ENCODE measurements around the gene IL18RAP. TPM values are rescaled to one million over a fixed set of nuclear protein-coding genes. Genes with fewer than 3 reads are reported as not detected.

Gene IL18RAP
- total RNA-seq, 1 donor, result not detected

DNA sequence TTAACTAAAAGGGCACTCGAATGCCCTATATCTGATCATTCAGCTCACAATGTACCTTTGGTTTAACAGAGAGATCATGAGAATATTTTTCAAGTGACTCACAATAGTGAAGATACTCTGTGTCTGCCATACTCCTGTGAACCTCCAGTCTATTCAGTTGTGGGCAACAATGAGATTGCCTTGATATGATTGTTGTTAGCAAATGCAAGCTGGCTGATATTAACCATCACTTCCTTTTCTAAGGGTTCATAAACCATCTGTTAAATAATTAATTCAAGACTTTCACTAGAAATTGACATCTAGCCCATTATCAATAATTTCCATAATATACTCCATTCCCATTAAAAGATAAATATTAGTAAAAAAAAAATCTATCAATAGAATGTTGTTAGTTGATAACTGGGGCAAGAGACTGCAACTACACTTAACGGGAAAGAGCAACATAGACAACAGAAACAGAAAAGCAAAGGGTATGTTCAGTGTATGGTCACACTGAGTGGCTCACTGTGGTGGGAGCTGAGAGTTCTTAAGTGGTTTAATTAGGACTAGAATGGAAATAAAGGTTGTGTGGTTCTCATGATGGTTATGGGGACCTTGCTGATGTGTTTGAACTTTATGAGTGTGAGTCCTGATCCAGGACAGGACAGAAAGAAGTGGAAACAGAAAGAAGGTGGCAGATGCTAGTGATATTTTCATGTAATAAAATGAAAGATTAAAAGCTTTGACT lies 11.9 kb downstream of the IL18RAP start:
- H3K79me2 ChIP-seq (ENCODE audit: insufficient read depth, low read length), result no peaks in the 10 kb centered on the region
- H3K4me3 ChIP-seq (ENCODE audit: insufficient read depth, low read length), result no peak overlapping the region
- TF ChIP-seq, protein P1, sequence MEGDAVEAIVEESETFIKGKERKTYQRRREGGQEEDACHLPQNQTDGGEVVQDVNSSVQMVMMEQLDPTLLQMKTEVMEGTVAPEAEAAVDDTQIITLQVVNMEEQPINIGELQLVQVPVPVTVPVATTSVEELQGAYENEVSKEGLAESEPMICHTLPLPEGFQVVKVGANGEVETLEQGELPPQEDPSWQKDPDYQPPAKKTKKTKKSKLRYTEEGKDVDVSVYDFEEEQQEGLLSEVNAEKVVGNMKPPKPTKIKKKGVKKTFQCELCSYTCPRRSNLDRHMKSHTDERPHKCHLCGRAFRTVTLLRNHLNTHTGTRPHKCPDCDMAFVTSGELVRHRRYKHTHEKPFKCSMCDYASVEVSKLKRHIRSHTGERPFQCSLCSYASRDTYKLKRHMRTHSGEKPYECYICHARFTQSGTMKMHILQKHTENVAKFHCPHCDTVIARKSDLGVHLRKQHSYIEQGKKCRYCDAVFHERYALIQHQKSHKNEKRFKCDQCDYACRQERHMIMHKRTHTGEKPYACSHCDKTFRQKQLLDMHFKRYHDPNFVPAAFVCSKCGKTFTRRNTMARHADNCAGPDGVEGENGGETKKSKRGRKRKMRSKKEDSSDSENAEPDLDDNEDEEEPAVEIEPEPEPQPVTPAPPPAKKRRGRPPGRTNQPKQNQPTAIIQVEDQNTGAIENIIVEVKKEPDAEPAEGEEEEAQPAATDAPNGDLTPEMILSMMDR (IDR thresholded peaks at IDR 0.05; ENCODE audit: extremely low read depth, low read depth, low read length), result no peak

DNA sequence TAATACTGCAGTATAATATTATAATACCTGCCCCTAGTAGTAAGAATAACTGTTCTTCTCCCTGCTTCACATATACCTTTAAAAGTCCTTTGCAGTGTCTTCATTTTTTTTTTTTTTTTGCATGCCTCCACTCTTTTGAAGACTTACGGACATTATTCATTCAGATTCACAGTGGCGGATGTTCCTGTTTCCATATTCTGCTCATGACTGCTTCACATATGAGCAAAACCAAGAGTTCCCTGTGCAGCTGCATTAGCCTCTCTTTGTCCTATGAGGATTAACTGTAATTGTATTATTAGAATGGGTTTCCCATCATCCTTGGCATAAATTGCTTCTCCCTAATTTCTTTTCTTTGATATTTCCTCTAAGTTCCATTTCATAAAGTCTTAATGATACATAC lies 12.8 kb downstream of the IL18RAP start:
- no peak overlapping the region for H3K4me2 ChIP-seq (ENCODE audit: insufficient read depth, low read length)
- H3K27me3 ChIP-seq (ENCODE audit: insufficient read depth, low read length), result no peaks in the 10 kb centered on the region

More for the DNA sequence above, 11.9 kb downstream of the IL18RAP start:
- no peaks in the 10 kb centered on the region for H3K9me3 ChIP-seq (ENCODE audit: low read depth, low read length)
- no peak for DNase-seq (ENCODE audit: insufficient read length, low spot score, missing footprints)
- H2AFZ ChIP-seq (ENCODE audit: low read length), result no peak overlapping the region
- H3K4me1 ChIP-seq (ENCODE audit: insufficient read depth, low read length), result no peaks in the 10 kb centered on the region
- no peaks in the 10 kb centered on the region for H4K20me1 ChIP-seq (ENCODE audit: insufficient read depth, low read length)
- no peaks in the 10 kb centered on the region for H3K36me3 ChIP-seq (ENCODE audit: insufficient read depth, low read length)
- H3K27me3 ChIP-seq (ENCODE audit: insufficient read depth, low read length), result no peaks in the 10 kb centered on the region
- H3K4me2 ChIP-seq (ENCODE audit: insufficient read depth, low read length), result no peak overlapping the region
- H3K27ac ChIP-seq (ENCODE audit: low read depth, low read length), result no peak overlapping the region

DNA sequence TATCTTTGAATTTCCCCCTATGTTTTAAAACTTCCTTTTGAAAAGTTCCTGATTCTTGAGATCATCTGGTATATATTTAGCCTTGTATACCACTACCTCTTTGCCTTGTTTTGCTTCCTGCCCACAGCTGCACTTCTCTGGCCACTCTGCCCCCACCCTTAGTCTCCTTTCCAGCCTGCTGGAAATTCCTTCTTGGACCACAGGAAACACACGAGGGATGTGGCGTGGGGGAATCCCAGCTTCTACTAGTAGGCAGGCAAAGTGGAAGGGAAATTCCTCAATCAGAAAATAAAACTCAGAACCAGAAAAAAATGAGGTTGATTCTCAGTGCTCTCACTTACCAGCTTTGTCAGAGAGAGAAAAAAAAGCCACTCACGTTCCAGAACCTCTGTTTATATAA lies 13.4 kb downstream of the IL18RAP start:
- no peak overlapping the region for H2AFZ ChIP-seq (ENCODE audit: low read length)
- H4K20me1 ChIP-seq (ENCODE audit: insufficient read depth, low read length), result no peaks in the 10 kb centered on the region
- no peaks in the 10 kb centered on the region for H3K9me3 ChIP-seq (ENCODE audit: low read depth, low read length)
- no peaks in the 10 kb centered on the region for H3K36me3 ChIP-seq (ENCODE audit: insufficient read depth, low read length)
- no peaks in the 10 kb centered on the region for H3K4me1 ChIP-seq (ENCODE audit: insufficient read depth, low read length)
- no peaks in the 10 kb centered on the region for H3K79me2 ChIP-seq (ENCODE audit: insufficient read depth, low read length)
- H3K27me3 ChIP-seq (ENCODE audit: insufficient read depth, low read length), result no peaks in the 10 kb centered on the region
- no peak overlapping the region for H3K4me3 ChIP-seq (ENCODE audit: insufficient read depth, low read length)
- no peak for DNase-seq (ENCODE audit: insufficient read length, low spot score, missing footprints)
- TF ChIP-seq, protein P1 (IDR thresholded peaks at IDR 0.05; ENCODE audit: extremely low read depth, low read depth, low read length), result no peak
- no peak overlapping the region for H3K27ac ChIP-seq (ENCODE audit: low read depth, low read length)
- H3K4me2 ChIP-seq (ENCODE audit: insufficient read depth, low read length), result no peak overlapping the region

More for the DNA sequence above, 12.8 kb downstream of the IL18RAP start:
- Histone ChIP-seq H3K4me3 (ENCODE audit: insufficient read depth, low read length) (no peak overlapping the region), H3K27ac (ENCODE audit: low read depth, low read length) (no peak overlapping the region), H3K9me3 (ENCODE audit: low read depth, low read length) (no peaks in the 10 kb centered on the region), H2AFZ (ENCODE audit: low read length) (no peak overlapping the region), H3K79me2 (ENCODE audit: insufficient read depth, low read length) (no peaks in the 10 kb centered on the region), H3K36me3 (ENCODE audit: insufficient read depth, low read length) (no peaks in the 10 kb centered on the region), H3K4me1 (ENCODE audit: insufficient read depth, low read length) (no peaks in the 10 kb centered on the region), H4K20me1 (ENCODE audit: insufficient read depth, low read length) (no peaks in the 10 kb centered on the region)
- DNase-seq (ENCODE audit: insufficient read length, low spot score, missing footprints), result no peak
- TF ChIP-seq, protein P1 (IDR thresholded peaks at IDR 0.05; ENCODE audit: extremely low read depth, low read depth, low read length), result no peak

DNA sequence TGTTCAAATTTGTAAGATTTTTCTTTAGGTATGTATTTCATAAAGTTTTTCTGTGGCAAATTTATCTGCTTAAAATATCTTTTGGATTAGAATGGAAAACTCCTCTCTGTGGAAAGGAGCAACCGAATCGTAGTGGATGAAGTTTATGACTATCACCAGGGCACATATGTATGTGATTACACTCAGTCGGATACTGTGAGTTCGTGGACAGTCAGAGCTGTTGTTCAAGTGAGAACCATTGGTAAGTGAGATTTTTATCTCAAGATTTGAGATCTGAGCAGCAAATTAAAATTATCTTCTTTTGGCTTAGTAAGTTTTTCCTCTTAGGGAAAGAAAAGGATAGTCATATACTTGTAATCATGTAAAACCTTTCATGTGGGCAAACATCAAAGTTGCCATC lies 14.2 kb downstream of the IL18RAP start:
- Histone ChIP-seq H3K27ac (ENCODE audit: low read depth, low read length) (no peak overlapping the region), H3K79me2 (ENCODE audit: insufficient read depth, low read length) (no peaks in the 10 kb centered on the region), H3K36me3 (ENCODE audit: insufficient read depth, low read length) (no peaks in the 10 kb centered on the region), H2AFZ (ENCODE audit: low read length) (no peak overlapping the region), H3K4me2 (ENCODE audit: insufficient read depth, low read length) (no peak overlapping the region), H3K4me3 (ENCODE audit: insufficient read depth, low read length) (no peak overlapping the region), H4K20me1 (ENCODE audit: insufficient read depth, low read length) (no peaks in the 10 kb centered on the region), H3K4me1 (ENCODE audit: insufficient read depth, low read length) (no peaks in the 10 kb centered on the region), H3K9me3 (ENCODE audit: low read depth, low read length) (no peaks in the 10 kb centered on the region), H3K27me3 (ENCODE audit: insufficient read depth, low read length) (no peaks in the 10 kb centered on the region)
- no peak for DNase-seq (ENCODE audit: insufficient read length, low spot score, missing footprints)
- TF ChIP-seq, protein P1 (IDR thresholded peaks at IDR 0.05; ENCODE audit: extremely low read depth, low read depth, low read length), result no peak
